ENCODE results near the gene RSRC2. TPM values are rescaled to one million over a fixed set of nuclear protein-coding genes. Genes with fewer than 3 reads are reported as not detected.

Gene RSRC2
- total and polyA plus RNA-seq, 2 donors (not counting 1 experiment from before 2014, with no cell fraction given) = 49.0 to 56.6 TPM

- Histone ChIP-seq H2AFZ (ENCODE audit: low read length) (no peak overlapping the region), H3K27ac (ENCODE audit: insufficient read depth, low read length) (no peak overlapping the region), H3K4me3 (replicated peaks in 1 of 4; ENCODE audit: control extremely low read depth in 1 of 4, insufficient read depth in 1 of 4, low read depth in 3 of 4, low read length in 4 of 4) (no peak overlapping the region), H3K27me3 (ENCODE audit: control insufficient read depth, insufficient read depth, low read length) (no peaks in the 10 kb centered on the region), H3K36me3 (ENCODE audit: control insufficient read depth, insufficient read depth, low read length) (peaks cover 3% of the 10 kb centered on the region), H3K4me2 (ENCODE audit: extremely low read depth, insufficient read depth, low read length) (no peak overlapping the region), H3K9me3 (ENCODE audit: control insufficient read depth, insufficient read depth, low read depth, low read length) (no peaks in the 10 kb centered on the region), H4K20me1 (ENCODE audit: control insufficient read depth, extremely low read depth, insufficient read depth, low read length) (no peaks in the 10 kb centered on the region), H3K9ac (ENCODE audit: insufficient read depth, low read length) (no peak overlapping the region), H3K79me2 (ENCODE audit: control insufficient read depth, insufficient read depth, low read length) (no peaks in the 10 kb centered on the region), H3K4me1 (ENCODE audit: control insufficient read depth, extremely low read depth, insufficient read depth, low read length) (no peaks in the 10 kb centered on the region)
- peak in 1 of 2 donors; percentile 44 for DNase-seq (ENCODE audit: low read depth in 2 of 2)
- TF ChIP-seq CTCF (conservative IDR thresholded peaks at IDR 0.05 in 1 of 2, IDR thresholded peaks at IDR 0.05 in 1 of 2; ENCODE audit: low read depth in 1 of 2, low read length in 2 of 2) = no peak
- no peak for TF ChIP-seq EZH2 (IDR thresholded peaks at IDR 0.05; ENCODE audit: low read length, missing control alignments)
These were observed 10.3 kb upstream of the RSRC2 start for GRCh38 chr12:122537021-122537420.

GRCh38 chr12:122533856-122534255 is 7.1 kb upstream of the RSRC2 start:
- H2AFZ ChIP-seq (ENCODE audit: low read length) = no peak overlapping the region
- DNase-seq (ENCODE audit: low read depth in 2 of 2) = peak in 1 of 2 donors; percentile 68
- no peak overlapping the region for H3K9ac ChIP-seq (ENCODE audit: insufficient read depth, low read length)
- H3K27me3 ChIP-seq (ENCODE audit: control insufficient read depth, insufficient read depth, low read length) = no peaks in the 10 kb centered on the region
- no peak for TF ChIP-seq CTCF (conservative IDR thresholded peaks at IDR 0.05 in 1 of 2, IDR thresholded peaks at IDR 0.05 in 1 of 2; ENCODE audit: low read depth in 1 of 2, low read length in 2 of 2)
- TF ChIP-seq EZH2 (IDR thresholded peaks at IDR 0.05; ENCODE audit: low read length, missing control alignments) = no peak
- H3K27ac ChIP-seq (ENCODE audit: insufficient read depth, low read length) = no peak overlapping the region
- peaks cover 19% of the 10 kb centered on the region for H3K79me2 ChIP-seq (ENCODE audit: control insufficient read depth, insufficient read depth, low read length)
- H3K4me2 ChIP-seq (ENCODE audit: extremely low read depth, insufficient read depth, low read length) = no peak overlapping the region
- no peaks in the 10 kb centered on the region for H4K20me1 ChIP-seq (ENCODE audit: control insufficient read depth, extremely low read depth, insufficient read depth, low read length)
- H3K4me3 ChIP-seq (replicated peaks in 1 of 4; ENCODE audit: control extremely low read depth in 1 of 4, insufficient read depth in 1 of 4, low read depth in 3 of 4, low read length in 4 of 4) = no peak overlapping the region
- H3K9me3 ChIP-seq (ENCODE audit: control insufficient read depth, insufficient read depth, low read depth, low read length) = no peaks in the 10 kb centered on the region
- no peaks in the 10 kb centered on the region for H3K4me1 ChIP-seq (ENCODE audit: control insufficient read depth, extremely low read depth, insufficient read depth, low read length)
- peaks cover 3% of the 10 kb centered on the region for H3K36me3 ChIP-seq (ENCODE audit: control insufficient read depth, insufficient read depth, low read length)

GRCh38 chr12:122528992-122529391 is 2.3 kb upstream of the RSRC2 start:
- no peak overlapping the region for H3K4me3 ChIP-seq (replicated peaks in 1 of 4; ENCODE audit: control extremely low read depth in 1 of 4, insufficient read depth in 1 of 4, low read depth in 3 of 4, low read length in 4 of 4)
- DNase-seq (ENCODE audit: low read depth in 2 of 2) = no peak
- H3K9me3 ChIP-seq (ENCODE audit: control insufficient read depth, insufficient read depth, low read depth, low read length) = no peaks in the 10 kb centered on the region
- H3K4me1 ChIP-seq (ENCODE audit: control insufficient read depth, extremely low read depth, insufficient read depth, low read length) = peaks cover 5% of the 10 kb centered on the region
- H3K4me2 ChIP-seq (ENCODE audit: extremely low read depth, insufficient read depth, low read length) = no peak overlapping the region
- H4K20me1 ChIP-seq (ENCODE audit: control insufficient read depth, extremely low read depth, insufficient read depth, low read length) = peaks cover 5% of the 10 kb centered on the region
- peaks cover 60% of the 10 kb centered on the region for H3K79me2 ChIP-seq (ENCODE audit: control insufficient read depth, insufficient read depth, low read length)
- no peak overlapping the region for H3K9ac ChIP-seq (ENCODE audit: insufficient read depth, low read length)
- H3K36me3 ChIP-seq (ENCODE audit: control insufficient read depth, insufficient read depth, low read length) = no peaks in the 10 kb centered on the region
- TF ChIP-seq EZH2 (IDR thresholded peaks at IDR 0.05; ENCODE audit: low read length, missing control alignments) (no peak), CTCF (conservative IDR thresholded peaks at IDR 0.05 in 1 of 2, IDR thresholded peaks at IDR 0.05 in 1 of 2; ENCODE audit: low read depth in 1 of 2, low read length in 2 of 2) (no peak)
- no peaks in the 10 kb centered on the region for H3K27me3 ChIP-seq (ENCODE audit: control insufficient read depth, insufficient read depth, low read length)
- no peak overlapping the region for H3K27ac ChIP-seq (ENCODE audit: insufficient read depth, low read length)
- no peak overlapping the region for H2AFZ ChIP-seq (ENCODE audit: low read length)

All from fibroblast of lung (primary cell).